ENCODE results near the gene CBFA2T2.
"Not testable (repeated sequence)": the region's sequence is repeated elsewhere in the genome, so short reads cannot be mapped to it uniquely, and the experiment has no call there.

DNA sequence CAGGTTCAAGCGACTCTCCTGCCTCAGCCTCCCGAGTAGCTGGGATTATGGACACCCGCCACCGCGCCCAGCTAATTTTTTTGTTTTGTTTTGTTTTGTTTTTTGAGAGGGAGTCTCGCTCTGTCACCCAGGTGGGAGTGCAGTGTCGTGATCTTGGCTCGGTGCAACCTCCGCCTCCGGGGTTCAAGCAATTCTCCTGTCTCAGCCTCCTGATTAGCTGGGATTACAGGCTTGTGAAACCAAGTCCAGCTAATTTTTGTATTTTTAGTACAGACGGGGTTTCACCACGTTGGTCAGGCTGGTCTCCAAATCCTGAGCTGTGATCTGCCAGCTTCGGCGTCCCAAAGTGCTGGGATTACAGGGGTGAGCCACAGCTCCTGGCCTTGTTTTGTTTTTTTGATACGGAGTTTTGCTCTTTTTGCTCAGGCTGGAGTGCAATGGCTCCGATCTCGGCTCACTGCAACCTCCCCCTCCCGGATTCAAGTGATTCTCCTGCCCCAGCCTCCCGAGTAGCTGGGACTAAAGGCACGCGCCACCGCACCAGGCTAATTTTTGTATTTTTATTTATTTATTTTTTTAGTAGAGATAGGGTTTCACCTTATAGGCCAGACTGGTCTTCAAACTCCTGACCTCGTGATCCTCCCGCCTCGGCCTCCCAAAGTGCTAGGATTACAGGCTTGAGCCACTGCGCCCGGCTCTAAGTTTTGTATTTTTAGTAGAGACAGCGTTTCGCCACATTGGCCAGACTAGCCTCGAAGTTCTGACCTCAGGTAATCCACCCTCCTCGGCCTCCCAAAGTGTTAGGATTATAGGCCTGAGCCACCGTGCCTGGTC lies 1.0 kb upstream of the CBFA2T2 start:
- TF ChIP-seq, protein P1, sequence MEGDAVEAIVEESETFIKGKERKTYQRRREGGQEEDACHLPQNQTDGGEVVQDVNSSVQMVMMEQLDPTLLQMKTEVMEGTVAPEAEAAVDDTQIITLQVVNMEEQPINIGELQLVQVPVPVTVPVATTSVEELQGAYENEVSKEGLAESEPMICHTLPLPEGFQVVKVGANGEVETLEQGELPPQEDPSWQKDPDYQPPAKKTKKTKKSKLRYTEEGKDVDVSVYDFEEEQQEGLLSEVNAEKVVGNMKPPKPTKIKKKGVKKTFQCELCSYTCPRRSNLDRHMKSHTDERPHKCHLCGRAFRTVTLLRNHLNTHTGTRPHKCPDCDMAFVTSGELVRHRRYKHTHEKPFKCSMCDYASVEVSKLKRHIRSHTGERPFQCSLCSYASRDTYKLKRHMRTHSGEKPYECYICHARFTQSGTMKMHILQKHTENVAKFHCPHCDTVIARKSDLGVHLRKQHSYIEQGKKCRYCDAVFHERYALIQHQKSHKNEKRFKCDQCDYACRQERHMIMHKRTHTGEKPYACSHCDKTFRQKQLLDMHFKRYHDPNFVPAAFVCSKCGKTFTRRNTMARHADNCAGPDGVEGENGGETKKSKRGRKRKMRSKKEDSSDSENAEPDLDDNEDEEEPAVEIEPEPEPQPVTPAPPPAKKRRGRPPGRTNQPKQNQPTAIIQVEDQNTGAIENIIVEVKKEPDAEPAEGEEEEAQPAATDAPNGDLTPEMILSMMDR (conservative IDR thresholded peaks at IDR 0.05; ENCODE audit: low read length): not testable (repeated sequence)
- TF ChIP-seq EZH2phosphoT487 (IDR thresholded peaks at IDR 0.05; ENCODE audit: borderline replicate concordance): not testable (repeated sequence)

Measured in Loucy (cell line).